HCT116 (cell line): ENCODE results near the gene MCF2L. TPM values are rescaled to one million over a fixed set of nuclear protein-coding genes. Genes with fewer than 3 reads are reported as not detected.

Source experiments
- ATAC-seq: fragments of 200-7000 bp; cut with Tn5 transposase; 2 replicates; pipeline ENCODE4 v1.9.1; 2020; ENCODE audit warnings: mild to moderate bottlenecking, moderate library complexity
- BruUV-seq: library from RNA; stranded (reverse); fragments of 400-500 nt; replicated peaks from 2 replicates; lab custom pipeline; 2021; lab: Mats Ljungman, UMichigan
- CTCF ChIA-PET: fragments of 300-600 bp; sonication (Branson Sonifier 250); formaldehyde crosslinking; loops from one replicate; lab custom pipeline; 2021; ENCODE audit warnings: antibody characterized with exemption; lab: Charles Lee
- POLR2A ChIA-PET: fragments of 300-600, 350-600 bp; sonication (Branson Sonifier 250); formaldehyde crosslinking; loops from one replicate; lab custom pipeline; 2021; ENCODE audit warnings: antibody characterized with exemption; lab: Charles Lee
- RAD21 ChIA-PET, 2 experiments: fragments of 300-600 bp; sonication (Branson Sonifier 250); formaldehyde crosslinking; loops; one replicate each; lab custom pipeline; 2023; ENCODE audit warnings: low total read pairs in 2 of 2; ENCODE audit not compliant: uncharacterized antibody in 2 of 2, unreplicated experiment in 2 of 2, low non-redundant PET in 1 of 2; lab: Charles Lee
- DNase-seq: peaks from one replicate; pipeline ENCODE4 v3.0.0-alpha.2; 2010; ENCODE audit warnings: low read depth, low spot score
- H2AFZ ChIP-seq: fragments of 200-600 bp; shearing (Covaris generic), sonication (generic); 2 replicates; pipeline ENCODE4 v1.6.1; 2017; ENCODE audit warnings: low read depth, mixed run types, mixed read lengths, antibody characterized with exemption, low read length; ENCODE audit not compliant: poor library complexity, severe bottlenecking
- H3K27ac ChIP-seq: 2 replicates; pipeline ENCODE4 v1.5.1; 2012; ENCODE audit warnings: low read depth, low read length
- H3K27me3 ChIP-seq: fragments of 200-600 bp; sonication (generic); 2 replicates; pipeline ENCODE4 v1.6.1; 2016; ENCODE audit warnings: mixed run types, low read length, mixed read lengths; ENCODE audit not compliant: insufficient read depth
- H3K36me3 ChIP-seq, 2 experiments: fragments of 200-500 bp in 1 of 2; fragments of 200-600 bp in 1 of 2; sonication (Bioruptor generic) in 1 of 2; sonication (generic) in 1 of 2; 2 replicates each; pipeline versions ENCODE4 v1.5.1 to v1.6.1; 2014 to 2016; ENCODE audit warnings: low read length in 2 of 2, inconsistent platforms in 1 of 2, mixed read lengths in 1 of 2, mixed run types in 1 of 2; ENCODE audit not compliant: insufficient read depth in 2 of 2, control insufficient read depth in 1 of 2
- H3K4me1 ChIP-seq, 2 experiments: fragments of 200-600 bp in 1 of 2; sonication (generic) in 1 of 2; 2 replicates each; pipeline versions ENCODE4 v1.5.1 to v1.6.1; 2012 to 2017; ENCODE audit warnings: low read length in 2 of 2, inconsistent platforms in 1 of 2, mild to moderate bottlenecking in 1 of 2, mixed read lengths in 1 of 2, mixed run types in 1 of 2, moderate library complexity in 1 of 2; ENCODE audit not compliant: insufficient read depth in 2 of 2, control insufficient read depth in 1 of 2
- H3K4me2 ChIP-seq: fragments of 200-600 bp; sonication (generic); 2 replicates; pipeline ENCODE4 v1.6.1; 2017; ENCODE audit warnings: mixed run types, low read length, mixed read lengths
- H3K4me3 ChIP-seq, 2 experiments: fragments of 200-600 bp in 1 of 2; sonication (generic) in 1 of 2; replicated peaks in 1 of 2; 2 replicates each; pipeline ENCODE4 v1.5.1; 2011 to 2016; ENCODE audit warnings: low read length in 2 of 2, control low read depth in 1 of 2, low read depth in 1 of 2, mild to moderate bottlenecking in 1 of 2, mixed read lengths in 1 of 2, mixed run types in 1 of 2
- H3K79me2 ChIP-seq: fragments of 200-600 bp; sonication (generic); 2 replicates; pipeline ENCODE4 v1.6.1; 2017; ENCODE audit warnings: mild to moderate bottlenecking, mixed run types, low read length, moderate library complexity, mixed read lengths; ENCODE audit not compliant: insufficient read depth
- H3K9ac ChIP-seq: fragments of 200-600 bp; sonication (generic); 2 replicates; pipeline ENCODE4 v1.6.1; 2016; ENCODE audit warnings: low read length, mixed read lengths
- H3K9me2 ChIP-seq: fragments of 200-600 bp; sonication (generic), shearing (Covaris generic); 2 replicates; pipeline ENCODE4 v1.6.1; 2017; ENCODE audit warnings: mixed run types, mild to moderate bottlenecking, moderate library complexity; ENCODE audit not compliant: insufficient read depth
- H3K9me3 ChIP-seq, 2 experiments: fragments of 200-500 bp in 1 of 2; fragments of 200-600 bp in 1 of 2; sonication (Bioruptor generic) in 1 of 2; sonication (generic) in 1 of 2; 2 replicates each; pipeline ENCODE4 v1.6.1; 2014 to 2017; ENCODE audit warnings: low read length in 2 of 2, mixed read lengths in 2 of 2, inconsistent platforms in 1 of 2, low read depth in 1 of 2, mild to moderate bottlenecking in 1 of 2, mixed run types in 1 of 2, moderate library complexity in 1 of 2; ENCODE audit not compliant: control insufficient read depth in 1 of 2, insufficient read depth in 1 of 2
- H4K20me1 ChIP-seq: fragments of 200-600 bp; sonication (generic), shearing (Covaris generic); 2 replicates; pipeline ENCODE4 v1.6.1; 2017; ENCODE audit warnings: mixed run types, mild to moderate bottlenecking, moderate library complexity; ENCODE audit not compliant: insufficient read depth
- CBX3 ChIP-seq: IDR thresholded peaks from 2 replicates; pipeline ENCODE4 v1.6.1; 2012; ENCODE audit warnings: low read depth
- CEBPB ChIP-seq: IDR thresholded peaks from 2 replicates; pipeline ENCODE4 v1.6.1; 2012; ENCODE audit warnings: low read depth
- EZH2phosphoT487 ChIP-seq: fragments of 200-600 bp; IDR thresholded peaks from 2 replicates; pipeline ENCODE4 v1.6.1; 2018; ENCODE audit warnings: antibody characterized with exemption, borderline replicate concordance
- FOSL1 ChIP-seq: IDR thresholded peaks from 2 replicates; pipeline ENCODE4 v1.6.1; 2012; ENCODE audit warnings: low read depth
- POLR2A ChIP-seq: IDR thresholded peaks from 2 replicates; pipeline ENCODE4 v1.7.0; 2011; ENCODE audit warnings: borderline replicate concordance; ENCODE audit not compliant: insufficient read depth, insufficient read length; ENCODE audit errors: extremely low read depth
- POLR2AphosphoS5 ChIP-seq: IDR thresholded peaks from 2 replicates; pipeline ENCODE4 v1.6.1; 2011; ENCODE audit warnings: mild to moderate bottlenecking, low read depth, low read length, moderate library complexity
- SP1 ChIP-seq: IDR thresholded peaks from 2 replicates; pipeline ENCODE4 v1.6.1; 2012; ENCODE audit warnings: low read depth
- SRF ChIP-seq: IDR thresholded peaks from 2 replicates; pipeline ENCODE4 v1.6.1; 2012; ENCODE audit warnings: low read depth
- YY1 ChIP-seq: IDR thresholded peaks from 2 replicates; pipeline ENCODE4 v1.6.1; 2011; ENCODE audit warnings: low read length, low read depth, moderate library complexity, mild to moderate bottlenecking; ENCODE audit not compliant: insufficient replicate concordance; ENCODE audit errors: extremely low read depth
- ZFX ChIP-seq: fragments of 450-650 bp; IDR thresholded peaks from 2 replicates; pipeline ENCODE4 v1.6.1; 2017
- ZNF274 ChIP-seq: fragments of 200-500 bp; sonication (Bioruptor generic); IDR thresholded peaks from 2 replicates; pipeline ENCODE4 v1.6.1; 2014; ENCODE audit warnings: mild to moderate bottlenecking, low read depth, low read length, inconsistent platforms
- intact Hi-C: fragments of 100-400 bp; cut with micrococcal nuclease; formaldehyde crosslinking; loops from 2 replicates; pipeline ENCODE4 v1.10.0; 2022
- total RNA-seq: library from RNA; stranded (reverse); gene quantifications from one replicate; pipeline ENCODE4 v1.2.1, GENCODE V29; 2021; ENCODE audit not compliant: unreplicated experiment
- TF ChIP-seq, protein P1 (sequence below): IDR thresholded peaks from 2 replicates; pipeline ENCODE4 v1.6.1; 2011; ENCODE audit warnings: mild to moderate bottlenecking, low read length, moderate library complexity; ENCODE audit not compliant: insufficient replicate concordance; ENCODE audit errors: extremely low read depth
- TF ChIP-seq, protein P2 (sequence below): IDR thresholded peaks from 2 replicates; pipeline ENCODE4 v1.6.1; 2012
- TF ChIP-seq, protein P3 (sequence below): IDR thresholded peaks from 2 replicates; pipeline ENCODE4 v1.6.1; 2012; ENCODE audit warnings: low read depth

MCF2L gene
- total RNA-seq, 1 experiment from 2014 or later, result 19.3 TPM

DNA sequence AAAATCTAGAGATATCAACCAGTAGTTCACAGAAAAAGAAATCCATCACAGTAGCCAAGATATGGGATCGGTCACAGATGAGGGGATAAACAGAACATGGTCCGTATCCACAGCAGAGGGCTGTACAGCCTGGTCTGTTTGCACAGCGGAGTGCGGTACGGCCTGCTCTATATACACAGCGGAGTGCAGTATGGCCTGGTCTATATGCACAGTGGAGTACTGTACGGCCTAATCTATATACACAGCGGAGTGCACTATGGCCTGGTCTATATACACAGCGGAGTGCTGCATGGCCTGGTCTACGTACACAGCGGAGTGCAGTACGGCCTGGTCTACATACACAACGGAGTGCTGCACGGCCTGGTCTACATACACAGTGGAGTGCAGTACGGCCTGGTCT, 43.0 kb upstream of the MCF2L start:
- intact Hi-C loops, result no loop called here
- ATAC-seq, result no peak

DNA sequence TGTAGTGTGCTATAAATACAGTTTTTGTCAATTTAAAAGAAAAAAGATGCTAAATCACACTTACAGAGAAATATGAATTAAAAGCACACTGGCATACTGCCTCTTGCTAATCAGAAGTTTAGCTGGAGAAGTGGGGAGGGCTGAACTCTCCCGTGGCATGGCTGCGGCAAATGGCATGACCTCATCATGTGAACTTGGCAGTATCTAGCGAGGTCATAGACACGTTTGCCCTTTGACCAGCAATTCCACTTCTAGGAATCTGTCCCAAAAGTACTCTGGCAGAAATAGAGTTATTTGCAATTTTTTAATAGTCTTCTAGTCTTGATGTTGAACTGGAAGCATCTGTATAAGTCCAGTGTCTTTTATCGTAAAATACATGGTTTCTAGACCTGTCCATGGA, 42.0 kb upstream of the MCF2L start:
- no peak for ATAC-seq
- Histone ChIP-seq H3K4me2 (no peak overlapping the region), H2AFZ (no peak overlapping the region), H3K79me2 (no peaks in the 10 kb centered on the region), H3K36me3 (no peaks in the 10 kb centered on the region), H3K9me3 (0 out of 4 replicates have a peak, but pooled peaks cover 0 to 4% of the 10 kb centered on the region in 2 experiments), H3K27me3 (no peaks in the 10 kb centered on the region), H4K20me1 (no peaks in the 10 kb centered on the region), H3K9ac (no peak overlapping the region), H3K27ac (no peak overlapping the region), H3K4me3 (no peak overlapping the region), H3K9me2 (no peaks in the 10 kb centered on the region), H3K4me1 (peaks cover 9 to 11% of the 10 kb centered on the region in 2 experiments; a peak in 3 of 4 replicates)
- RAD21 ChIA-PET, result no interaction called here
- DNase-seq, result no peak
- intact Hi-C loops, result no loop called here
- POLR2A ChIA-PET, result no interaction called here
- TF ChIP-seq SRF, result no peak
- TF ChIP-seq CBX3, result no peak
- no peak for TF ChIP-seq YY1
- TF ChIP-seq ZNF274, result no peak
- TF ChIP-seq, protein P1, sequence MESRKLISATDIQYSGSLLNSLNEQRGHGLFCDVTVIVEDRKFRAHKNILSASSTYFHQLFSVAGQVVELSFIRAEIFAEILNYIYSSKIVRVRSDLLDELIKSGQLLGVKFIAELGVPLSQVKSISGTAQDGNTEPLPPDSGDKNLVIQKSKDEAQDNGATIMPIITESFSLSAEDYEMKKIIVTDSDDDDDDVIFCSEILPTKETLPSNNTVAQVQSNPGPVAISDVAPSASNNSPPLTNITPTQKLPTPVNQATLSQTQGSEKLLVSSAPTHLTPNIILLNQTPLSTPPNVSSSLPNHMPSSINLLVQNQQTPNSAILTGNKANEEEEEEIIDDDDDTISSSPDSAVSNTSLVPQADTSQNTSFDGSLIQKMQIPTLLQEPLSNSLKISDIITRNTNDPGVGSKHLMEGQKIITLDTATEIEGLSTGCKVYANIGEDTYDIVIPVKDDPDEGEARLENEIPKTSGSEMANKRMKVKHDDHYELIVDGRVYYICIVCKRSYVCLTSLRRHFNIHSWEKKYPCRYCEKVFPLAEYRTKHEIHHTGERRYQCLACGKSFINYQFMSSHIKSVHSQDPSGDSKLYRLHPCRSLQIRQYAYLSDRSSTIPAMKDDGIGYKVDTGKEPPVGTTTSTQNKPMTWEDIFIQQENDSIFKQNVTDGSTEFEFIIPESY, result no peak
- no peak for TF ChIP-seq SP1
- TF ChIP-seq, protein P2, sequence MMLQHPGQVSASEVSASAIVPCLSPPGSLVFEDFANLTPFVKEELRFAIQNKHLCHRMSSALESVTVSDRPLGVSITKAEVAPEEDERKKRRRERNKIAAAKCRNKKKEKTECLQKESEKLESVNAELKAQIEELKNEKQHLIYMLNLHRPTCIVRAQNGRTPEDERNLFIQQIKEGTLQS, result no peak
- no peak for TF ChIP-seq FOSL1
- TF ChIP-seq POLR2A, result no peak
- TF ChIP-seq CEBPB, result no peak
- no peak for TF ChIP-seq ZFX
- no peak for TF ChIP-seq EZH2phosphoT487
- TF ChIP-seq POLR2AphosphoS5, result no peak
- CTCF ChIA-PET, result no interaction called here
- BruUV-seq, result no TSS peak

More for the DNA sequence above, 43.0 kb upstream of the MCF2L start:
- H3K79me2 ChIP-seq, result no peaks in the 10 kb centered on the region
- H3K9me3 ChIP-seq, result 0 out of 4 replicates have a peak, but pooled peaks cover 0 to 4% of the 10 kb centered on the region in 2 experiments
- no peaks in the 10 kb centered on the region for H3K36me3 ChIP-seq
- ChIA-PET RAD21 (no interaction called here), POLR2A (no interaction called here), CTCF (no interaction called here)
- DNase-seq, result no peak
- H3K27me3 ChIP-seq, result no peaks in the 10 kb centered on the region
- BruUV-seq, result no TSS peak
- TF ChIP-seq, protein P3, sequence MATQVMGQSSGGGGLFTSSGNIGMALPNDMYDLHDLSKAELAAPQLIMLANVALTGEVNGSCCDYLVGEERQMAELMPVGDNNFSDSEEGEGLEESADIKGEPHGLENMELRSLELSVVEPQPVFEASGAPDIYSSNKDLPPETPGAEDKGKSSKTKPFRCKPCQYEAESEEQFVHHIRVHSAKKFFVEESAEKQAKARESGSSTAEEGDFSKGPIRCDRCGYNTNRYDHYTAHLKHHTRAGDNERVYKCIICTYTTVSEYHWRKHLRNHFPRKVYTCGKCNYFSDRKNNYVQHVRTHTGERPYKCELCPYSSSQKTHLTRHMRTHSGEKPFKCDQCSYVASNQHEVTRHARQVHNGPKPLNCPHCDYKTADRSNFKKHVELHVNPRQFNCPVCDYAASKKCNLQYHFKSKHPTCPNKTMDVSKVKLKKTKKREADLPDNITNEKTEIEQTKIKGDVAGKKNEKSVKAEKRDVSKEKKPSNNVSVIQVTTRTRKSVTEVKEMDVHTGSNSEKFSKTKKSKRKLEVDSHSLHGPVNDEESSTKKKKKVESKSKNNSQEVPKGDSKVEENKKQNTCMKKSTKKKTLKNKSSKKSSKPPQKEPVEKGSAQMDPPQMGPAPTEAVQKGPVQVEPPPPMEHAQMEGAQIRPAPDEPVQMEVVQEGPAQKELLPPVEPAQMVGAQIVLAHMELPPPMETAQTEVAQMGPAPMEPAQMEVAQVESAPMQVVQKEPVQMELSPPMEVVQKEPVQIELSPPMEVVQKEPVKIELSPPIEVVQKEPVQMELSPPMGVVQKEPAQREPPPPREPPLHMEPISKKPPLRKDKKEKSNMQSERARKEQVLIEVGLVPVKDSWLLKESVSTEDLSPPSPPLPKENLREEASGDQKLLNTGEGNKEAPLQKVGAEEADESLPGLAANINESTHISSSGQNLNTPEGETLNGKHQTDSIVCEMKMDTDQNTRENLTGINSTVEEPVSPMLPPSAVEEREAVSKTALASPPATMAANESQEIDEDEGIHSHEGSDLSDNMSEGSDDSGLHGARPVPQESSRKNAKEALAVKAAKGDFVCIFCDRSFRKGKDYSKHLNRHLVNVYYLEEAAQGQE, result no peak
- TF ChIP-seq SP1, result no peak
- no peaks in the 10 kb centered on the region for H4K20me1 ChIP-seq
- H3K4me1 ChIP-seq, result peaks cover 1% of the 10 kb centered on the region in 2 experiments; a peak in 3 of 4 replicates
- no peak overlapping the region for H2AFZ ChIP-seq
- no peak overlapping the region for H3K9ac ChIP-seq
- no peak overlapping the region for H3K27ac ChIP-seq
- H3K9me2 ChIP-seq, result no peaks in the 10 kb centered on the region
- no peak overlapping the region for H3K4me2 ChIP-seq
- no peak overlapping the region for H3K4me3 ChIP-seq
